Gastroesophageal sphincter (tissue), 4 donors: ENCODE data around the gene PI3. TPM values are rescaled to one million over a fixed set of nuclear protein-coding genes. Genes with fewer than 3 reads are reported as not detected.

Experiments
- ATAC-seq: fragments of 150-250 bp; one replicate; pipeline ENCODE4 v1.9.1; 2016; ENCODE audit warnings: mild to moderate bottlenecking, moderate library complexity
- H3K27ac ChIP-seq, 4 donors: fragments of 200-600 bp; sonication (generic) in 3 of 4; 1 replicate in 3 of 4; 2 replicates in 1 of 4; pipeline ENCODE4 v1.5.1; 2016 to 2019
- H3K27me3 ChIP-seq: fragments of 200-600 bp; sonication (generic); one replicate; pipeline ENCODE4 v1.5.1; 2019
- H3K36me3 ChIP-seq, 2 donors: fragments of 200-600 bp; sonication (generic); one replicate each; pipeline ENCODE4 v1.5.1; 2019; ENCODE audit warnings: control low read depth in 1 of 2
- H3K4me1 ChIP-seq, 3 donors: fragments of 200-600 bp; sonication (generic); 1 replicate in 2 of 3; 2 replicates in 1 of 3; pipeline ENCODE4 v1.5.1; 2016 to 2019; ENCODE audit warnings: control low read depth in 2 of 3
- H3K4me3 ChIP-seq, 2 donors: fragments of 200-600 bp; sonication (generic); one replicate each; pipeline ENCODE4 v1.5.1; 2019; ENCODE audit warnings: mild to moderate bottlenecking in 1 of 2, moderate library complexity in 1 of 2
- H3K9me3 ChIP-seq, 3 donors: fragments of 200-600 bp; sonication (generic); one replicate each; pipeline ENCODE4 v1.5.1; 2017 to 2019; ENCODE audit warnings: control low read depth in 2 of 3
- EP300 ChIP-seq: sonication (generic); formaldehyde crosslinking; IDR thresholded peaks from one replicate; pipeline ENCODE4 v1.6.1; 2017; ENCODE audit warnings: antibody characterized with exemption, mild to moderate bottlenecking
- POLR2A ChIP-seq, 2 donors: fragments of 450-650 bp; IDR thresholded peaks; one replicate each; pipeline ENCODE4 v1.6.1; 2017; ENCODE audit warnings: antibody characterized with exemption in 2 of 2, mild to moderate bottlenecking in 2 of 2, moderate library complexity in 1 of 2
- POLR2AphosphoS5 ChIP-seq: sonication (generic); formaldehyde crosslinking; IDR thresholded peaks from one replicate; pipeline ENCODE4 v1.6.1; 2017; ENCODE audit warnings: antibody characterized with exemption
- WGBS, 2 donors: methylation state at CpG; one replicate each; pipeline ENCODE4 v1.1.5; 2018; ENCODE audit warnings: low coverage in 1 of 2; 5-methylcytosine and 5-hydroxymethylcytosine counted together
- total RNA-seq, 4 donors: library from RNA; depleted of rRNA; stranded (reverse); fragments of >200 nt; gene quantifications; one replicate each; pipeline ENCODE4 v1.1.0, GENCODE V29; 2016
- TF ChIP-seq, protein P1 (sequence below), 4 experiments: fragments of 200-600 bp in 2 of 4; fragments of 450-650 bp in 2 of 4; sonication (generic) in 1 of 4; IDR thresholded peaks; one replicate each; pipeline ENCODE4 v1.5.1; 2017 to 2019; ENCODE audit warnings: antibody characterized with exemption in 4 of 4, mild to moderate bottlenecking in 2 of 4, moderate library complexity in 2 of 4

PI3 gene
- total RNA-seq, 4 donors from 2014 or later: 2.0 to 33.7 (median 4.5) TPM; not detected in 1

DNA sequence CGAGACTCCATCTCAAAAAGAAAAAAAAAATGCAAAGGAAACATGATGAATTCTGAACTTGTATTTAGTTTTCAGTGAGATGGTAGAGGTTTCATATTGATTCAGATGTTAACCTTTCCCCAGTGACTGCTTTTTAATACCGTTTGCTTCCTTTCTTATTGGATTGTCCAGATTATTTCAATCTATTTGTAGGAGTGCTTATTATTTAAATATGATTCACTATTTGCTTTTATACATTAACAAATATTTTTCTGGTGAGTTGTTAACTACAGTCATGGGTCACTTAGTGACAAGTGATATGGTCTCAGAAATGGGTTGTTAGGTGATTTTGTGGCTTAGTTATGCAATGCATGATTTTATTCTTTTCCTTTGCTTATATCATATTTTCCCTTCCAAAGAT is 8.4 kb downstream of the PI3 start:
- Histone ChIP-seq H3K4me1 (no peaks in the 10 kb centered on the region), H3K9me3 (no peaks in the 10 kb centered on the region), H3K36me3 (no peaks in the 10 kb centered on the region), H3K4me3 (no peak overlapping the region), H3K27ac (no peak overlapping the region), H3K27me3 (no peaks in the 10 kb centered on the region)
- WGBS, 2 donors: 82 to 95% methylated on average over 2 of the region's 2 CpGs
- ATAC-seq: no peak
- TF ChIP-seq, protein P1, sequence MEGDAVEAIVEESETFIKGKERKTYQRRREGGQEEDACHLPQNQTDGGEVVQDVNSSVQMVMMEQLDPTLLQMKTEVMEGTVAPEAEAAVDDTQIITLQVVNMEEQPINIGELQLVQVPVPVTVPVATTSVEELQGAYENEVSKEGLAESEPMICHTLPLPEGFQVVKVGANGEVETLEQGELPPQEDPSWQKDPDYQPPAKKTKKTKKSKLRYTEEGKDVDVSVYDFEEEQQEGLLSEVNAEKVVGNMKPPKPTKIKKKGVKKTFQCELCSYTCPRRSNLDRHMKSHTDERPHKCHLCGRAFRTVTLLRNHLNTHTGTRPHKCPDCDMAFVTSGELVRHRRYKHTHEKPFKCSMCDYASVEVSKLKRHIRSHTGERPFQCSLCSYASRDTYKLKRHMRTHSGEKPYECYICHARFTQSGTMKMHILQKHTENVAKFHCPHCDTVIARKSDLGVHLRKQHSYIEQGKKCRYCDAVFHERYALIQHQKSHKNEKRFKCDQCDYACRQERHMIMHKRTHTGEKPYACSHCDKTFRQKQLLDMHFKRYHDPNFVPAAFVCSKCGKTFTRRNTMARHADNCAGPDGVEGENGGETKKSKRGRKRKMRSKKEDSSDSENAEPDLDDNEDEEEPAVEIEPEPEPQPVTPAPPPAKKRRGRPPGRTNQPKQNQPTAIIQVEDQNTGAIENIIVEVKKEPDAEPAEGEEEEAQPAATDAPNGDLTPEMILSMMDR (IDR thresholded peaks at IDR 0.05): no peak
- TF ChIP-seq POLR2AphosphoS5 (no peak), POLR2A (IDR thresholded peaks at IDR 0.05) (no peak), EP300 (no peak)

DNA sequence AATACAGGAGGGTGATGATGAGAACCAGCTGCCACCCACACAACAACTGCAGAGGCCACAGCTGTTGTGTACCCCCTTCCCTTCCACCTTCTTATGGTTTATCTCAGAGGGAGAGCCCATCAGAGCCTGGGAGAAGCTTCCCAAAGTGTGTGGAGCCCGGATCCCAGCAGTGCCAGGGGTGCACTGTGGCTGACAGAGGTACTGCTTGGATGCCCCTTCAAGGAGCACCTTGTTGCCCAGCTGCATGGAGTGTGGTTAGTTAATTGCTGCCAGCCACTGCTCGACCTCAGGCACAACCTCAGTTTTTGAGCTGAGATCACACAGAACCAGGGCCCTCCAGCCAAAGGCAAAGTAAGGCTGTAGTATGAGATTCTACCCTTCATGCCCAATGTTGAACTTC is 13.0 kb downstream of the PI3 start:
- H3K9me3 ChIP-seq: no peaks in the 10 kb centered on the region
- WGBS, 2 donors: 0 to 60% methylated on average over 1 of the region's 2 CpGs
- H3K4me1 ChIP-seq: no peaks in the 10 kb centered on the region
- no peak for ATAC-seq
- no peak overlapping the region for H3K27ac ChIP-seq
- no peaks in the 10 kb centered on the region for H3K36me3 ChIP-seq
- H3K27me3 ChIP-seq: peaks cover 7% of the 10 kb centered on the region
- no peak overlapping the region for H3K4me3 ChIP-seq
- no peak for TF ChIP-seq EP300
- TF ChIP-seq, protein P1 (IDR thresholded peaks at IDR 0.05): no peak
- no peak for TF ChIP-seq POLR2AphosphoS5
- TF ChIP-seq POLR2A (IDR thresholded peaks at IDR 0.05): no peak

DNA sequence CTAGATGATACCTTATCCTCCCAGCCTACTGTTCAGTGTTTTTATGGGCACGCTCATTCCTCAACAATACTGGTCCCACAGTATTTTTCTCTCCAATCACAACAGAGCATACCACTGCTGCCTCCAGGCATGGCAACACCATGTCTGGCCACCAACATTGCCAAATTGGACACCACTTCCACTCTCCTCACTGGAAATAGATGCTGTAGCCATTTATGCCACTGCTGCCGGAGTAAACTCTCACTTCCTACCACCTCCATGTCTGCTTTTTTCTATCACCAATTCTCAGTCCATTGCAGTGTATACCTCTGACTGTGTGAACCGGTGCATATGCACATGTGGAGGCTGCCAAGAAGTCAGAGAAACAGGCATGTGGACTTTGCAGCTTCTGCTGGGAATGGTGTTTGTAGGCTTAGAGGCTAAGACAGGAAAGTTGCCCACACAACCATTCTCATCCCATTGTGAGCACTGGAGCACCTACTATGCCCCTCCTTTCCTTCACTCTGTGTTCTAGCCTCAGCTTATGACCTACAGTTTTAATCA is 14.4 kb downstream of the PI3 start:
- no peak for TF ChIP-seq POLR2AphosphoS5
- TF ChIP-seq POLR2A (IDR thresholded peaks at IDR 0.05): no peak
- TF ChIP-seq EP300: no peak
- TF ChIP-seq, protein P1 (IDR thresholded peaks at IDR 0.05): no peak
- ATAC-seq: no peak
- 76 to 86% methylated on average over 3 of the region's 3 CpGs for WGBS, 2 donors
- Histone ChIP-seq H3K4me3 (no peak overlapping the region), H3K27ac (no peak overlapping the region), H3K9me3 (no peaks in the 10 kb centered on the region), H3K27me3 (peaks cover 14% of the 10 kb centered on the region), H3K36me3 (no peaks in the 10 kb centered on the region), H3K4me1 (no peaks in the 10 kb centered on the region)

DNA sequence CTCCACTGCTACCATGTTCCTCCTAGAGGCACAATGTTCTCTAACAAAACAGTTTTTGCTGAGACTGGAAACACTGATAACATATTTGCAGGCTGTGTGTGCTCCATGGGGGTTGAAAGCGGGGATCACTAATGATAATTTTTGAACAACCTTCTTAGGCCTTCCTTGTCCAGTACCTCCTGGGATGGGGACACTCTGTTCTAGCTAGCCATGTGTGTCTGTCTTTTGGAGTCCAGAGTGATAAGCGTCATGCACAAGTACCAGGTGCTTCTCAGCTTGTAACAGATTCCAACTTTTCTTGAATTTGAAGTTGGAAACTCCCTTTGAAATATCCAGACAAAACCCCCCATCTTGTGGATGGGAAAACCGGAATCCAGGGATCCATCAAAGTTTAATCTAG is 15.2 kb downstream of the PI3 start:
- Histone ChIP-seq H3K27me3 (peaks cover 14% of the 10 kb centered on the region), H3K36me3 (no peaks in the 10 kb centered on the region), H3K27ac (no peak overlapping the region), H3K4me1 (no peaks in the 10 kb centered on the region), H3K4me3 (no peak overlapping the region), H3K9me3 (no peaks in the 10 kb centered on the region)
- 68 to 83% methylated on average over 2 to 3 of the region's 3 CpGs for WGBS, 2 donors
- ATAC-seq: no peak
- TF ChIP-seq POLR2AphosphoS5 (no peak), EP300 (no peak), POLR2A (IDR thresholded peaks at IDR 0.05) (no peak)
- TF ChIP-seq, protein P1 (IDR thresholded peaks at IDR 0.05): no peak

DNA sequence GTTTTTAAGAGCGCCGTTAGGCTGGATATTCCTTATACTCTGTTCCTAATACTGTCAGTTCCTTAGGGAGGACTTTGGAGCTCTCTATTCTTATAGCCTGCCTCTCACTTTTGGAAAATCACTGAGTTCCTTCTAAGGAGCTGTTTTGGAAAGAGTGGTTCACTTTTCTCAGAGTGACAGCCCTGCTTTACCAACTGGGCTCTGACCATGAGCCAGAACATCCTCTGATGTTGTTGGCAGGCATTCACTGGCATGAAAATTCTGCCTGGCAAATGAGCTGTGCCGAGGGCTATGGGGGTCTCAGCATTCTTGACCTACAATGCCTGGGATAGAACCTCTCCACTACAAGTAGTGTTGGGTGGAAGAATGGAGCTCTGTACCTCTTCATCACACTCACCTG is 17.2 kb downstream of the PI3 start:
- no peak for ATAC-seq
- no peak overlapping the region for H3K27ac ChIP-seq
- peaks cover 14% of the 10 kb centered on the region for H3K27me3 ChIP-seq
- no peaks in the 10 kb centered on the region for H3K9me3 ChIP-seq
- no peaks in the 10 kb centered on the region for H3K4me1 ChIP-seq
- TF ChIP-seq POLR2A (IDR thresholded peaks at IDR 0.05) (no peak), EP300 (no peak), POLR2AphosphoS5 (no peak)
- TF ChIP-seq, protein P1 (IDR thresholded peaks at IDR 0.05): no peak
- 100% methylated on average over 2 of the region's 3 CpGs; no CpG with 5 or more reads in 1 of the 2 donors for WGBS, 2 donors
- H3K4me3 ChIP-seq: no peak overlapping the region
- no peaks in the 10 kb centered on the region for H3K36me3 ChIP-seq
